Subcutaneous abdominal adipose tissue (tissue), 5 donors: Measurements from ENCODE around the gene EVI5.

Experiments used
- H3K27ac ChIP-seq: one replicate; pipeline ENCODE4 v1.7.0; 2013; ENCODE audit warnings: low read depth, mild to moderate bottlenecking, inconsistent platforms, low read length, moderate library complexity
- H3K27me3 ChIP-seq, 5 donors: one replicate each; pipeline ENCODE4 v1.7.0; 2013; ENCODE audit warnings: low read length in 5 of 5, inconsistent platforms in 1 of 5; ENCODE audit not compliant: control insufficient read depth in 5 of 5, insufficient read depth in 4 of 5
- H3K36me3 ChIP-seq, 5 donors: one replicate each; pipeline ENCODE4 v1.7.0; 2013; ENCODE audit warnings: low read length in 5 of 5; ENCODE audit not compliant: control insufficient read depth in 5 of 5, insufficient read depth in 5 of 5
- H3K4me1 ChIP-seq, 5 donors: one replicate each; pipeline ENCODE4 v1.7.0; 2013; ENCODE audit warnings: low read length in 5 of 5, mild to moderate bottlenecking in 3 of 5, moderate library complexity in 1 of 5; ENCODE audit not compliant: control insufficient read depth in 5 of 5, insufficient read depth in 5 of 5
- H3K4me3 ChIP-seq, 5 donors: one replicate each; pipeline ENCODE4 v1.7.0; 2013; ENCODE audit warnings: low read length in 5 of 5, low read depth in 1 of 5
- H3K9ac ChIP-seq, 5 donors: one replicate each; pipeline ENCODE4 v1.7.0; 2013; ENCODE audit warnings: low read length in 5 of 5, mild to moderate bottlenecking in 4 of 5, moderate library complexity in 3 of 5
- H3K9me3 ChIP-seq, 5 donors: one replicate each; pipeline ENCODE4 v1.7.0; 2013; ENCODE audit warnings: low read length in 5 of 5; ENCODE audit not compliant: control insufficient read depth in 5 of 5
- donor health status: healthy.
- donor health status: healthy.
- donor health status: healthy.
- donor health status: healthy.
- donor health status: healthy.

Gene EVI5

DNA sequence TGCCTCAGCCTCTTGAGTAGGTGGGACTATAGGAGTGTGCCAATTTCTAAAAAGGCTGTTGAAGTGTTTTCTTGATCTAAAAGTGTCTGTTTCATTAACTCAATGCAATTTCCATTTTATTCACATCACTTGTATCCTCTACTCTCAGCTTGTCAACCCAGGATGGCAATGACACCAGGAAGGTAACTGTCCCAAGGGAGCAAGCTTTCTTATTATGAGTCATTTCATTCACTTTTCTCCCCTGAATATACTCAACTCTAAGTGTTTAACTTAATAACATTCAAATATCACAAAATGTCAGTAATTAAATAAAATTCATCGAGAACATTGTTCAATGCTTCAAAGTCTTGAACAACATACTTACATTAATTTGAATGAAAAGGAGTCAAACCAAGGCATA is 275.3 kb downstream of the EVI5 start:
- Histone ChIP-seq H3K27ac (no peak overlapping the region), H3K9ac (no peak overlapping the region), H3K4me1 (no peaks in the 10 kb centered on the region), H3K9me3 (no peaks in the 10 kb centered on the region), H3K4me3 (no peak overlapping the region), H3K36me3 (peaks cover 0 to 4% (median 0%) of the 10 kb centered on the region in 5 donors), H3K27me3 (no peaks in the 10 kb centered on the region)

- no peaks in the 10 kb centered on the region for H3K36me3 ChIP-seq
- no peaks in the 10 kb centered on the region for H3K27me3 ChIP-seq
- no peaks in the 10 kb centered on the region for H3K4me1 ChIP-seq
- no peak overlapping the region for H3K9ac ChIP-seq
- no peak overlapping the region for H3K4me3 ChIP-seq
- H3K27ac ChIP-seq = no peak overlapping the region
- no peaks in the 10 kb centered on the region for H3K9me3 ChIP-seq
Measured at GRCh38 chr1:92505015-92505692, 279.8 kb downstream of the EVI5 start.

- no peak overlapping the region for H3K27ac ChIP-seq
Measured at GRCh38 chr1:92504291-92505014, 280.5 kb downstream of the EVI5 start.

GRCh38 chr1:92503926-92504285 is 281.0 kb downstream of the EVI5 start:
- Histone ChIP-seq H3K4me1 (no peaks in the 10 kb centered on the region), H3K27ac (no peak overlapping the region), H3K9ac (no peak overlapping the region), H3K9me3 (no peaks in the 10 kb centered on the region), H3K36me3 (no peaks in the 10 kb centered on the region), H3K4me3 (no peak overlapping the region), H3K27me3 (no peaks in the 10 kb centered on the region)

More at GRCh38 chr1:92504291-92505014, 280.5 kb downstream of the EVI5 start:
- Histone ChIP-seq H3K36me3 (no peaks in the 10 kb centered on the region), H3K4me3 (no peak overlapping the region), H3K4me1 (no peaks in the 10 kb centered on the region), H3K9ac (no peak overlapping the region), H3K27me3 (no peaks in the 10 kb centered on the region), H3K9me3 (no peaks in the 10 kb centered on the region)

- no peaks in the 10 kb centered on the region for H3K4me1 ChIP-seq
- no peak overlapping the region for H3K9ac ChIP-seq
- H3K27ac ChIP-seq = no peak overlapping the region
- no peaks in the 10 kb centered on the region for H3K36me3 ChIP-seq
- no peaks in the 10 kb centered on the region for H3K9me3 ChIP-seq
- H3K4me3 ChIP-seq = no peak overlapping the region
- H3K27me3 ChIP-seq = no peaks in the 10 kb centered on the region
Measured at GRCh38 chr1:92503043-92503925, 281.6 kb downstream of the EVI5 start.

DNA sequence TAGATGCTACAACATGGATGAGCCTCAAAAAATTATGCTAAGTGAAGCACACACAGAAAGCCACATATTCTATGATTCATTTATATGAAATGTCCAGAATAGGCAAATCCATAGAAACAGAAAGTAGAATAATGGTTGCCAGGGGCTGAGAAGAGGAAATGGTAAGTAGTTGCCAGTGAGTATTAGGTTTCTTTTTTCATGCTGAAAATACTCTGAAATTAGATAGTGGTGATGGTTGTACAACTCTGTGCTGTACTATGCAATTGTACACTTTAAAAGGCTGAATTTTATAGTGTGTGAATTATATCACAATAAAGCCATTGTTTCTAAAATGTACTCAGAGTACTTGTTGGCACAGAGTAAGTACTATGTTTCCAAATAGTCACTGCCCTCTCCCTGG is 282.7 kb downstream of the EVI5 start:
- Histone ChIP-seq H3K4me1 (no peaks in the 10 kb centered on the region), H3K4me3 (no peak overlapping the region), H3K36me3 (no peaks in the 10 kb centered on the region), H3K27ac (no peak overlapping the region), H3K9me3 (no peaks in the 10 kb centered on the region), H3K9ac (no peak overlapping the region), H3K27me3 (no peaks in the 10 kb centered on the region)

- Histone ChIP-seq H3K27ac (no peak overlapping the region), H3K4me1 (no peaks in the 10 kb centered on the region), H3K4me3 (no peak overlapping the region), H3K36me3 (no peaks in the 10 kb centered on the region), H3K9ac (no peak overlapping the region), H3K9me3 (no peaks in the 10 kb centered on the region), H3K27me3 (no peaks in the 10 kb centered on the region)
Measured at GRCh38 chr1:92500552-92500951, 284.4 kb downstream of the EVI5 start.

DNA sequence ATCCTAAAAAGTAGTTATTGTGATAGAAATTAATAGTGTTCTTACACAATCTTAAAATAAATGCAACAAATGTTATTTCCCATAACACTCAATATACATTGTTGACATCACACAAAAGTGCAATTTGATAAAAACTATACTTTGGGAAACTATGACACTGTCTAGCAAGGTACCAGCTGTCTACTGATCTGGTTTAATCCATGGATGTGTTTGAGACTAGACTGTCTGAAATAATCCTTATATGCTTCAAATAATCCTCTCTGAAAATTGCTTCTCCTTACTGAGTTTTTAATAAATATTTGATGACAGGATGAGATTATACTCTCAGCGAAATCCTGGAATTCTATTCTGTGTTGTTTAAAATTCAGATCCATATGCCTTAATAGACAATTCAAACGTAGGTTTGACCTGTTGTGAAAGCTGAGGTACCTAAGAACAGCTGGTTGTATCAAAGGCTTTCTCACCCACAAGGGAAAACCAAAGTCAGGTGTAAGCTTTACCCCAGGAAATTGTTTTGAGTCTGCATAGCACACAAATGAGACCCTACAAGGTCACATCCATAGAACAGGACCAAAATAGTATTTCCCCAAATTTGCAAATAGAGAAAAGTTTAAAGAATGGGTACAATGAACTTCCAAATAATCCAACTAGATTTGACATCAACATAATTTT is 289.4 kb downstream of the EVI5 start:
- H3K9ac ChIP-seq = no peak overlapping the region
- no peaks in the 10 kb centered on the region for H3K4me1 ChIP-seq
- no peaks in the 10 kb centered on the region for H3K9me3 ChIP-seq
- no peaks in the 10 kb centered on the region for H3K27me3 ChIP-seq
- H3K4me3 ChIP-seq = no peak overlapping the region
- no peaks in the 10 kb centered on the region for H3K36me3 ChIP-seq
- H3K27ac ChIP-seq = no peak overlapping the region

- Histone ChIP-seq H3K9ac (no peak overlapping the region), H3K9me3 (no peaks in the 10 kb centered on the region), H3K36me3 (no peaks in the 10 kb centered on the region), H3K27me3 (no peaks in the 10 kb centered on the region), H3K4me3 (no peak overlapping the region), H3K4me1 (no peaks in the 10 kb centered on the region), H3K27ac (no peak overlapping the region)
Measured at GRCh38 chr1:92494485-92495141, 290.3 kb downstream of the EVI5 start.
